GM12891 (cell line): ENCODE results near the gene ICOS.
"Not testable (repeated sequence)": the region's sequence is repeated elsewhere in the genome, so short reads cannot be mapped to it uniquely, and the experiment has no call there.

Experiments
- DNase-seq: peaks from one replicate; pipeline ENCODE4 v3.0.0; 2011; ENCODE audit warnings: low spot score; ENCODE audit not compliant: insufficient read length
- FAIRE-seq: peaks from 2 replicates; lab custom pipeline; 2011; peaks lifted over from hg19 to GRCh38; lab: Jason Lieb, UNC
- PAX5 ChIP-seq: IDR thresholded peaks from 2 replicates; pipeline ENCODE4 v1.6.1; 2011; ENCODE audit warnings: low read length, moderate library complexity, mild to moderate bottlenecking; ENCODE audit not compliant: insufficient read depth, severe bottlenecking
- POLR2A ChIP-seq: IDR thresholded peaks from 2 replicates; pipeline ENCODE4 v1.6.1; 2011; ENCODE audit warnings: low read depth, low read length, control low read depth
- POLR2AphosphoS5 ChIP-seq: IDR thresholded peaks from 2 replicates; pipeline ENCODE4 v1.6.1; 2011; ENCODE audit warnings: low read depth, low read length, control low read depth
- POU2F2 ChIP-seq: IDR thresholded peaks from 2 replicates; pipeline ENCODE4 v1.6.1; 2011; ENCODE audit warnings: low read depth, mild to moderate bottlenecking, control low read depth, low read length, moderate library complexity
- SPI1 ChIP-seq: IDR thresholded peaks from 2 replicates; pipeline ENCODE4 v1.6.1; 2011; ENCODE audit warnings: low read depth, low read length, control low read depth
- TAF1 ChIP-seq: IDR thresholded peaks from 2 replicates; pipeline ENCODE4 v1.6.1; 2011; ENCODE audit warnings: low read depth, low read length, control low read depth

The ICOS gene

DNA sequence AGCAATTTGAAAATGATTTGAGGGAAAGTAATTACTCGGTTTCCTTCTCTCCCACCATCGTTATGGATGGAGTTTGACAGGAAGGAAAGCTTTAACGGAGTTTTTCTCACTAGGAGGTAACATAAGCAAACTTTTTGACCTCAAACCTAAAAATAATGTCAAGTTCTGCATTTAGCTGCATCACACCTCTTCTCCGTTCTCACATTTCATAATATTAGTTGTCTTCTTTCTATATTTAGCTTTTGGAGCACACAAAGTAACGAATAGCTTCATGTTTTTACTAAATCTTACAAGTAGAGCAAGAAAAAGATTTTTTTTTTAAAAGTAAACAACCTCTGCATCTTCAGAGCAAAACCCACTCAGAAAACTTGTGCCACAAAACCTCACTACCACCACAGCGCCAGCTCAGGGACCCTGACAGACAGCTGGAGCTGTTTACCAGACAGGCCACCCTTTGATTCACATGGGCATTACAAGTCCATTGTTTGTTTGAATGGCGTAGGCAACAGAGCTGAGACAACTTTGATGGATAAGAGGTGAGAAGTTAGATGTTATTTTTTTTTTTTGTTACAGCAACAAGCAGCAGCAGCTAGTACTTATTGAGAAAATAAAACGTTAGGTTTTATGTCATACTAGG is 21.9 kb upstream of the ICOS start:
- TF ChIP-seq PAX5 = no peak
- TF ChIP-seq POU2F2 = no peak
- no peak for TF ChIP-seq POLR2AphosphoS5
- TF ChIP-seq SPI1 = no peak
- TF ChIP-seq TAF1 = no peak
- no peak for TF ChIP-seq POLR2A
- FAIRE-seq = no peak

GRCh38 chr2:203915256-203915655 is 21.3 kb upstream of the ICOS start:
- no peak for FAIRE-seq
- TF ChIP-seq POLR2AphosphoS5 (no peak), PAX5 (no peak), POLR2A (no peak), SPI1 (no peak), POU2F2 (no peak), TAF1 (no peak)
- DNase-seq = no peak

More for the DNA sequence above, 21.9 kb upstream of the ICOS start:
- no peak for DNase-seq

GRCh38 chr2:203916756-203917155 is 19.8 kb upstream of the ICOS start:
- FAIRE-seq (no peak), DNase-seq (no peak)
- TF ChIP-seq POLR2AphosphoS5 = no peak

DNA sequence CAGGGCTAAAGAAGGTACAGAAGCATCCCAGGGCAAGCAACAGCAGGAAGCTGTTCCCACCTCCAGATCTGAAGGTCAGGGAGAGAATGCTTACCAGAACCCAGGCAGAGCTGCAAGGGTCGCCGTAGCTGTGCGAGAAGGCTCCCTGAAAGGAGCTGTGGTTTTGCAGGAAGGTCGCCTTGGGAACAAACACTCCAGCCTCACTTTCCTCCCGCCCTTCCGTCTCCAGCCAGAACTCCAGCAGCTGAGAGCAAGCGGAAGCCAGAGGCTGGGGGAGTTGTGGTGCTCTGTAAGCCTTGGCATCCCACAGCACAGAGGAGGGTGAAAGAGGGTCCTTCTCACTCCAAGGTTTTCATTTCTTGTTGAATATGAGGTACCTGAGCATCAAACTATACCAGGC is 18.3 kb upstream of the ICOS start:
- FAIRE-seq (no peak), DNase-seq (no peak)

GRCh38 chr2:203918839-203919238 is 17.7 kb upstream of the ICOS start:
- DNase-seq (no peak), FAIRE-seq (no peak)
- TF ChIP-seq POLR2A = no peak
- no peak for TF ChIP-seq SPI1
- no peak for TF ChIP-seq POLR2AphosphoS5
- no peak for TF ChIP-seq POU2F2
- TF ChIP-seq PAX5 = no peak
- no peak for TF ChIP-seq TAF1

More for the DNA sequence above, 18.3 kb upstream of the ICOS start:
- TF ChIP-seq POLR2AphosphoS5 = no peak
- TF ChIP-seq POU2F2 = no peak
- no peak for TF ChIP-seq PAX5
- TF ChIP-seq POLR2A = no peak
- TF ChIP-seq TAF1 = no peak
- no peak for TF ChIP-seq SPI1

DNA sequence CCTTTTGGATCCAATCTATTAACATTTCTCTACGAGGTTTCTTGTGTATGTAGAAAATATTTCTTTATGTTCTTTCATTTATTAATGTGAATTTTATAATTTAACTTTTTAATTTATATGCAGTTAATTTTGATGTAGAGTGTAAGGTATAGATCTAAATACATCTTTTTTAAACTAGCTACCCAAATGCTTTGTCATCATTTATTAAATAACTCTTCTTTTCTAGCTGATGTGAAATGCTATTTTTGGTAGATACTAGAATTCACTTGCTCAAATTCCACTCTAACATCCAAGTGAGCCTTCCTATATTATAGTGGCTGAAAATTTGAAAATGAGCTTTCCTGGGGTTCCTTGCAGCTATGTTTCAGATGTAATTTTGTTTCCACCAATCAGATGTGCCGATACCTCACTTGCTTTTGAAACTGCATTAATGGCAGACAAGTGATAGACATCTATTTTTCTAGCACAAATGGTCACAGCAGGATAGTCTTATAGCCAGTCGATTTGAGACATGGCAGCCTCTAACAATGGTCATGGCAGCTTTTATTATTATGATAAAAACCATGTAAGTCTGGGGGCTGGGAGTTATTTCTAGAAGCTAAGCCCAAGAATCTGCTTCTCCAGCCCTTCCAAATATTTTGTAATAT is 10.9 kb upstream of the ICOS start:
- FAIRE-seq = peak; percentile 43
- DNase-seq = no peak
- TF ChIP-seq POLR2AphosphoS5 = no peak
- no peak for TF ChIP-seq SPI1
- TF ChIP-seq POLR2A = no peak
- no peak for TF ChIP-seq TAF1

DNA sequence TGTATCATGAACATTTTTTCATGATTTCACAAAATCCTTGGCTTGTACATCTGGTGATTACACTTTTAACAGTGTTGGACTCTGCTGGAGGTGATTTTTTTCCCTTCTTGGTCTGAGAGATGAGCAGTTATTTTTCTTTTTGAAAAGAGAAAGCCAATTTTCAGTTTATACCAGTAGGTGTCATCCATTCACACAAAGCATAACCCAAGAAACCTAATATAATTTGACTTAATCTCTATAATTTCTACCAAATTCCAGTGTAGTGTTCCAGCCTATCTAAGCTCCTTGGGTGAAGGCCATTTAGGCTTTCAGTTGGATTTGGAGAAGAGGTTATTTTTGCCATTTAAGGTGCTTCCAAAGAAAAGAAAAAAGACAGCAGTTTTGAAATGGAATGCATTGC is 7.7 kb upstream of the ICOS start:
- TF ChIP-seq TAF1 = no peak
- no peak for TF ChIP-seq PAX5
- TF ChIP-seq POLR2A = no peak
- TF ChIP-seq POLR2AphosphoS5 = no peak
- TF ChIP-seq SPI1 = no peak
- TF ChIP-seq POU2F2 = no peak
- no peak for FAIRE-seq
- no peak for DNase-seq

DNA sequence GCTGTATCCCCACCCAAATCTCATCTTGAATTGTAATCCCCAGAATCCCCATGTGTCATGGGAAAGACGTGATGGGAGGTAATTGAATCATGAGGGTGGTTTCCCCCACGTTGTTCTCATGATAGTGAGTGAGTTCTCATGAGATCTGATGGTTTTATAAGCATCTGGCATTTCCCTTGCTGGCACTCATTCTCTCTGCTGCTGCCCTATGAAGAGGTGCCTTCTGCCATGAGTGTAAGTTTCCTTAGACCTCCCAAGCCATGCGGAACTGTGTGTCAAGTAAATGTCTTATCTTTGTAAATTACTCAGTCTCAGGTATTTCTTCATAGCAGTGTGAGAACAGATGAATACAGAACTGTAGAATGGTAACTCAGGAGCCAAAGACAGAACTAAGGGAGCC is 5.3 kb upstream of the ICOS start:
- not testable (repeated sequence) for FAIRE-seq, DNase-seq

- no peak for FAIRE-seq
- no peak for DNase-seq
- no peak for TF ChIP-seq SPI1
- no peak for TF ChIP-seq POLR2A
- TF ChIP-seq POLR2AphosphoS5 = no peak
- TF ChIP-seq POU2F2 = no peak
- TF ChIP-seq PAX5 = no peak
- no peak for TF ChIP-seq TAF1
Observed at GRCh38 chr2:203934041-203934492, 2.5 kb upstream of the ICOS start.

DNA sequence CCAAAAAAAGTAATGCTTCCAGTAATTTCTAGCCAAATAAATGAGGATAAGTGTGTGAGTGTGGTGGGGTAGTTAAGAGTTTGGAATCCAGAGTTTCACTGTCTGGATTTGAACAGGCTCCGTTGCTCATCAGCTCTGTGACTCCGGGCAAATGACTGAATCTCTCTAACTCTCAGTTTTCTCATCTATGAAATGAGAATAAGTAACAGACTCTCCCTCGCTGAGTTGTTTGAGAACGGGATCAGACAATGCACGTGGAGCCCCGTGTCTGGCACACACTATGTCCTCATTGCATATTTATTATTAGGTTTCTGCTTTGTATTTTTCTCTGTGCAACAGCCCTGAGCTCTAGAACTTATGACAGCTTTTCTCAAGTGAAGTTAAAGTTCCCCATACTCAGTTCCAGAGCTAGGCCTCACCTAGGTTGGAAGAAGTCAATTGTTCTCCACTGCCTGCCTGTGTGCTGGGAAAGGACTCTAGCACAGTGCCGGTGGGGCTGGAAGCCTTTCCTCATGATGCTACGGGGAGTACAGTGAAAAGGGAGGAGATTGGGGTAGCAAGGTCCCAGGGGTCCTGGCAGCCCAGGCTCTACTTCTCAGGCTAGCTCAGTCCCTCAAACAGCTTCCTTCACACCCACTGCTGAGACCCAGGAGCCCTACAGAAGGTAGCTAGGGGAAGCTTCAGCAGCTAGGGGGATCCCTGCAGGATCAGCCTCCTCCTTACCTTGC is 1.7 kb upstream of the ICOS start:
- DNase-seq (no peak), FAIRE-seq (no peak)
- TF ChIP-seq PAX5 = no peak
- no peak for TF ChIP-seq POU2F2
- TF ChIP-seq TAF1 = no peak
- no peak for TF ChIP-seq SPI1
- TF ChIP-seq POLR2AphosphoS5 = no peak
- no peak for TF ChIP-seq POLR2A
